Measurements from ENCODE around the gene GRHL1.

The GRHL1 gene, protein sequence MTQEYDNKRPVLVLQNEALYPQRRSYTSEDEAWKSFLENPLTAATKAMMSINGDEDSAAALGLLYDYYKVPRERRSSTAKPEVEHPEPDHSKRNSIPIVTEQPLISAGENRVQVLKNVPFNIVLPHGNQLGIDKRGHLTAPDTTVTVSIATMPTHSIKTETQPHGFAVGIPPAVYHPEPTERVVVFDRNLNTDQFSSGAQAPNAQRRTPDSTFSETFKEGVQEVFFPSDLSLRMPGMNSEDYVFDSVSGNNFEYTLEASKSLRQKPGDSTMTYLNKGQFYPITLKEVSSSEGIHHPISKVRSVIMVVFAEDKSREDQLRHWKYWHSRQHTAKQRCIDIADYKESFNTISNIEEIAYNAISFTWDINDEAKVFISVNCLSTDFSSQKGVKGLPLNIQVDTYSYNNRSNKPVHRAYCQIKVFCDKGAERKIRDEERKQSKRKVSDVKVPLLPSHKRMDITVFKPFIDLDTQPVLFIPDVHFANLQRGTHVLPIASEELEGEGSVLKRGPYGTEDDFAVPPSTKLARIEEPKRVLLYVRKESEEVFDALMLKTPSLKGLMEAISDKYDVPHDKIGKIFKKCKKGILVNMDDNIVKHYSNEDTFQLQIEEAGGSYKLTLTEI

DNA sequence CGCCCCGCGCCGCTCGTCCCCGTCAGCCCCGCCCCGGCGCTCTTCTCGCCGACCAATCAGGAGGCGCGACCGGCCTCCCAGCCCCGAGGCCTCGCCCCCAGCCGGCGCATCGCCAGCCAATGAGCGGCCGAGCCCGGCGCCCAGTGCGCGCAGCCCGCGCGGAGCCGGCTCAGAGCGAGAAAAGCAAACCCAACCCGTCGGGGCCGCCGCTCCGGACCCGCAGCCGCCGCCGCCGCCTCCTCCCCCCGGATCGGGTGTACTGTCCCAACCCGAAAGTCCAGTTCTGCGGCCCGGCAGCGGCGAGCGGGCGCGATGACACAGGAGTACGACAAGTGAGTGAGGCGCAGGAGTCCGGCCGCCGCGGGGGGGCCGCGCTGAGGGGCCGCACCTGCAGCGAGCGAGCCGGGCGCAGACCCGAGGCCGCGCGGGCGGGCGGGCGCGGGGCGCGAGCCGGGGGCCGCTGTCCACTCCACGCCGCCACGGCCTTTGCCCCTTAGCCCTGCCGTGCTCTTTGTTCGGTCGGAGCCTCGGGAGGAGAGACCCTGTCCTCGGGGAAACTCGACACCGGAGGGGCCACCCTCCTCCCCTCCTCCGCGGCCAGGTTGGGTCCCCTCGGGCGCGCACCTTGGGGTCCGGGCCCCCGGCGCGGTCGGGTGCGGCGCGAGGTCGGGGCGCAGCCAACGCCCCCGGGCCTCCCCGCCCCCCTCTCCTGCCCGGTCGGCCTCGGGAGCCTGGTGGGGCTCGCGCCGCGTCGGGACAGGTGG, at the start of gene GRHL1:
GRHL1 (plus strand) TSS at position 172 of the 764 bp plus-strand sequence; CDS start at position 313, 141 bp downstream.
- no peaks in the 10 kb centered on the region for H3K36me3 ChIP-seq
- H3K27me3 ChIP-seq = no peaks in the 10 kb centered on the region
- intact Hi-C loops (cut with DNase I; ENCODE audit: low total_unique reads) = loop anchor here (10.0 kb wide), 1 partner anchor 107 kb away; the partner anchor contains the start of gene TAF1B
- H3K27ac ChIP-seq = peak within 1 kb of the TSS in 1 of 2 donors; percentile 35
- no peak for TF ChIP-seq CTCF (IDR thresholded peaks at IDR 0.05)
- peak within 1 kb of the TSS; percentile 64 to 68 for H3K4me3 ChIP-seq
- peak; percentile 90 to 93 for DNase-seq
- no peaks in the 10 kb centered on the region for H3K9me3 ChIP-seq
- H3K4me1 ChIP-seq = peaks cover 0 to 16% (median 9%) of the 10 kb centered on the region in 4 donors

DNA sequence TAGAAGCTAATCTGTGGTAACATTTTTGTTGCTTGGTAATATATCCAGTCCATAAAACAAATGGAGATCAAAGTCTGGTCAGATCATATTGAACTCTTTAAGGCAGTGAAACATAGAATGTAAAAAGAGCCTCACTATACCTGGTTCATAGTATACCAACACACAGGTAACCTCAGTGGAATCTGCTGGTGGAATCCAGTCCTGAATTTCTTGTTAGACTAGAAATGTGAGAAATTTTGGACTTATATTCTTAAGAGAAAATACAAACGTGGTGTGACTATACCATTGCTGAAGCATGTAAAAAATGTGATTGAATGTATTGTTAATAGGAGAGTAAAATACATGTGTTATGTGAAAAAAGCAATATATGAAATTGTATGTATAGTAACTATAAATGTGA, 46.1 kb upstream of the GRHL1 start:
- Histone ChIP-seq H3K27me3 (no peaks in the 10 kb centered on the region), H3K36me3 (no peaks in the 10 kb centered on the region), H3K4me3 (no peak overlapping the region), H3K9me3 (no peaks in the 10 kb centered on the region), H3K27ac (no peak overlapping the region), H3K4me1 (no peaks in the 10 kb centered on the region)
- no peak for DNase-seq
- no peak for TF ChIP-seq CTCF (IDR thresholded peaks at IDR 0.05)
- intact Hi-C loops (cut with DNase I; ENCODE audit: low total_unique reads) = no loop called here

GRCh38 chr2:9907402-9907801, 44.1 kb upstream of the GRHL1 start:
- no peak for TF ChIP-seq CTCF (IDR thresholded peaks at IDR 0.05)
- DNase-seq = no peak
- no peaks in the 10 kb centered on the region for H3K36me3 ChIP-seq
- intact Hi-C loops (cut with DNase I; ENCODE audit: low total_unique reads) = no loop called here
- no peak overlapping the region for H3K27ac ChIP-seq
- H3K9me3 ChIP-seq = no peaks in the 10 kb centered on the region
- H3K27me3 ChIP-seq = no peaks in the 10 kb centered on the region
- no peak overlapping the region for H3K4me3 ChIP-seq
- no peaks in the 10 kb centered on the region for H3K4me1 ChIP-seq

- intact Hi-C loops (cut with DNase I; ENCODE audit: low total_unique reads) = no loop called here
- Histone ChIP-seq H3K4me1 (no peaks in the 10 kb centered on the region), H3K36me3 (peaks cover 7 to 9% (median 7%) of the 10 kb centered on the region in 3 donors), H3K27ac (no peak overlapping the region), H3K4me3 (no peak overlapping the region), H3K9me3 (no peaks in the 10 kb centered on the region), H3K27me3 (no peaks in the 10 kb centered on the region)
- DNase-seq = no peak
- no peak for TF ChIP-seq CTCF (IDR thresholded peaks at IDR 0.05)
These were observed 42.9 kb upstream of the GRHL1 start for GRCh38 chr2:9908639-9909038.

- TF ChIP-seq CTCF (IDR thresholded peaks at IDR 0.05) = no peak
- no peak overlapping the region for H3K4me3 ChIP-seq
- no peaks in the 10 kb centered on the region for H3K27me3 ChIP-seq
- no peaks in the 10 kb centered on the region for H3K9me3 ChIP-seq
- intact Hi-C loops (cut with DNase I; ENCODE audit: low total_unique reads) = no loop called here
- no peaks in the 10 kb centered on the region for H3K4me1 ChIP-seq
- no peak for DNase-seq
- H3K27ac ChIP-seq = no peak overlapping the region
- peaks cover 12% of the 10 kb centered on the region in 3 donors for H3K36me3 ChIP-seq
These were observed 42.4 kb upstream of the GRHL1 start for GRCh38 chr2:9909106-9909505.
